Peyer's patch (tissue), 4 donors: ENCODE results near the gene DISC1. TPM values are rescaled to one million over a fixed set of nuclear protein-coding genes. Genes with fewer than 3 reads are reported as not detected.

Experiments used
- DNase-seq, 3 donors: peaks; one replicate each; pipeline ENCODE4 v3.0.0-alpha.2; 2017 to 2019
- H3K27ac ChIP-seq, 4 donors: fragments of 200-600 bp; sonication (generic); one replicate each; pipeline ENCODE4 v1.5.1; 2016 to 2019
- H3K27me3 ChIP-seq, 2 donors: fragments of 200-600 bp; sonication (generic); one replicate each; pipeline ENCODE4 v1.5.1; 2019
- H3K36me3 ChIP-seq, 3 donors: fragments of 200-600 bp; sonication (generic); one replicate each; pipeline ENCODE4 v1.5.1; 2016 to 2019
- H3K4me1 ChIP-seq, 4 donors: fragments of 200-600 bp; sonication (generic); one replicate each; pipeline ENCODE4 v1.5.1; 2016 to 2019
- H3K4me3 ChIP-seq, 4 donors: fragments of 200-600 bp; sonication (generic); 1 replicate in 3 of 4; 2 replicates in 1 of 4; pipeline ENCODE4 v1.5.1; 2016 to 2019; ENCODE audit warnings: mild to moderate bottlenecking in 1 of 4
- H3K9me3 ChIP-seq, 4 donors: fragments of 200-600 bp; sonication (generic); one replicate each; pipeline ENCODE4 v1.5.1; 2016 to 2019; ENCODE audit warnings: mild to moderate bottlenecking in 1 of 4
- CTCF ChIP-seq, 6 experiments: fragments of 450-650 bp in 4 of 6; fragments of 200-600 bp in 2 of 6; sonication (generic) in 1 of 6; IDR thresholded peaks; one replicate each; pipeline ENCODE4 v1.5.1; 2017 to 2019; ENCODE audit warnings: antibody characterized with exemption in 6 of 6, mild to moderate bottlenecking in 3 of 6, moderate library complexity in 1 of 6
- POLR2A ChIP-seq, 2 donors: fragments of 450-650 bp; IDR thresholded peaks; one replicate each; pipeline ENCODE4 v1.5.1; 2017; ENCODE audit warnings: antibody characterized with exemption in 2 of 2, mild to moderate bottlenecking in 2 of 2, moderate library complexity in 2 of 2
- total RNA-seq, 4 donors: library from RNA; depleted of rRNA; stranded (reverse); fragments of >200 nt; gene quantifications; one replicate each; pipeline ENCODE4 v1.1.0, GENCODE V29; 2016

Gene DISC1
- total RNA-seq, 4 donors from 2014 or later: 2.3 to 39.6 (median 5.6) TPM

- H3K4me1 ChIP-seq: no peaks in the 10 kb centered on the region
- no peaks in the 10 kb centered on the region for H3K27me3 ChIP-seq
- no peaks in the 10 kb centered on the region for H3K9me3 ChIP-seq
- no peak overlapping the region for H3K27ac ChIP-seq
- no peaks in the 10 kb centered on the region for H3K36me3 ChIP-seq
- H3K4me3 ChIP-seq: no peak overlapping the region
- TF ChIP-seq POLR2A (IDR thresholded peaks at IDR 0.05) (no peak), CTCF (IDR thresholded peaks at IDR 0.05) (no peak)
- DNase-seq: no peak
Measured at GRCh38 chr1:231714440-231714839, 87.8 kb downstream of the DISC1 start.

GRCh38 chr1:231715816-231716722, 89.5 kb downstream of the DISC1 start:
- no peaks in the 10 kb centered on the region for H3K36me3 ChIP-seq
- H3K4me1 ChIP-seq: no peaks in the 10 kb centered on the region
- H3K4me3 ChIP-seq: no peak overlapping the region
- no peaks in the 10 kb centered on the region for H3K27me3 ChIP-seq
- TF ChIP-seq POLR2A (IDR thresholded peaks at IDR 0.05) (no peak), CTCF (IDR thresholded peaks at IDR 0.05) (no peak)
- no peak overlapping the region for H3K27ac ChIP-seq
- no peaks in the 10 kb centered on the region for H3K9me3 ChIP-seq
- DNase-seq: no peak

GRCh38 chr1:231716879-231717278, 90.3 kb downstream of the DISC1 start:
- no peaks in the 10 kb centered on the region for H3K36me3 ChIP-seq
- no peaks in the 10 kb centered on the region for H3K9me3 ChIP-seq
- H3K27ac ChIP-seq: no peak overlapping the region
- H3K4me3 ChIP-seq: no peak overlapping the region
- no peaks in the 10 kb centered on the region for H3K4me1 ChIP-seq
- TF ChIP-seq CTCF (IDR thresholded peaks at IDR 0.05) (no peak), POLR2A (IDR thresholded peaks at IDR 0.05) (no peak)
- H3K27me3 ChIP-seq: no peaks in the 10 kb centered on the region
- DNase-seq: no peak

GRCh38 chr1:231719485-231720183, 93.0 kb downstream of the DISC1 start:
- TF ChIP-seq CTCF (IDR thresholded peaks at IDR 0.05) (no peak), POLR2A (IDR thresholded peaks at IDR 0.05) (no peak)
- Histone ChIP-seq H3K4me1 (no peaks in the 10 kb centered on the region), H3K27ac (no peak overlapping the region), H3K9me3 (no peaks in the 10 kb centered on the region), H3K36me3 (no peaks in the 10 kb centered on the region), H3K4me3 (no peak overlapping the region), H3K27me3 (no peaks in the 10 kb centered on the region)
- DNase-seq: no peak

GRCh38 chr1:231720652-231721325, 94.2 kb downstream of the DISC1 start:
- DNase-seq: no peak
- Histone ChIP-seq H3K36me3 (no peaks in the 10 kb centered on the region), H3K4me1 (no peaks in the 10 kb centered on the region), H3K9me3 (no peaks in the 10 kb centered on the region), H3K27me3 (no peaks in the 10 kb centered on the region), H3K27ac (no peak overlapping the region), H3K4me3 (no peak overlapping the region)
- no peak for TF ChIP-seq POLR2A (IDR thresholded peaks at IDR 0.05)
- no peak for TF ChIP-seq CTCF (IDR thresholded peaks at IDR 0.05)
